Gastroesophageal sphincter (tissue), 4 donors: ENCODE measurements around the gene UFSP1. TPM values are rescaled to one million over a fixed set of nuclear protein-coding genes. Genes with fewer than 3 reads are reported as not detected.

ENCODE experiments used
- ATAC-seq: fragments of 150-250 bp; one replicate; pipeline ENCODE4 v1.9.1; 2016; ENCODE audit warnings: mild to moderate bottlenecking, moderate library complexity
- H3K27ac ChIP-seq, 4 donors: fragments of 200-600 bp; sonication (generic) in 3 of 4; 1 replicate in 3 of 4; 2 replicates in 1 of 4; pipeline ENCODE4 v1.5.1; 2016 to 2019
- H3K27me3 ChIP-seq: fragments of 200-600 bp; sonication (generic); one replicate; pipeline ENCODE4 v1.5.1; 2019
- H3K36me3 ChIP-seq, 2 donors: fragments of 200-600 bp; sonication (generic); one replicate each; pipeline ENCODE4 v1.5.1; 2019; ENCODE audit warnings: control low read depth in 1 of 2
- H3K4me1 ChIP-seq, 3 donors: fragments of 200-600 bp; sonication (generic); 1 replicate in 2 of 3; 2 replicates in 1 of 3; pipeline ENCODE4 v1.5.1; 2016 to 2019; ENCODE audit warnings: control low read depth in 2 of 3
- H3K4me3 ChIP-seq, 2 donors: fragments of 200-600 bp; sonication (generic); one replicate each; pipeline ENCODE4 v1.5.1; 2019; ENCODE audit warnings: mild to moderate bottlenecking in 1 of 2, moderate library complexity in 1 of 2
- H3K9me3 ChIP-seq, 3 donors: fragments of 200-600 bp; sonication (generic); one replicate each; pipeline ENCODE4 v1.5.1; 2017 to 2019; ENCODE audit warnings: control low read depth in 2 of 3
- CTCF ChIP-seq, 4 experiments: fragments of 200-600 bp in 2 of 4; fragments of 450-650 bp in 2 of 4; sonication (generic) in 1 of 4; IDR thresholded peaks; one replicate each; pipeline ENCODE4 v1.5.1; 2017 to 2019; ENCODE audit warnings: antibody characterized with exemption in 4 of 4, mild to moderate bottlenecking in 2 of 4, moderate library complexity in 2 of 4
- EP300 ChIP-seq: sonication (generic); formaldehyde crosslinking; IDR thresholded peaks from one replicate; pipeline ENCODE4 v1.6.1; 2017; ENCODE audit warnings: antibody characterized with exemption, mild to moderate bottlenecking
- POLR2A ChIP-seq, 2 donors: fragments of 450-650 bp; IDR thresholded peaks; one replicate each; pipeline ENCODE4 v1.6.1; 2017; ENCODE audit warnings: antibody characterized with exemption in 2 of 2, mild to moderate bottlenecking in 2 of 2, moderate library complexity in 1 of 2
- POLR2AphosphoS5 ChIP-seq: sonication (generic); formaldehyde crosslinking; IDR thresholded peaks from one replicate; pipeline ENCODE4 v1.6.1; 2017; ENCODE audit warnings: antibody characterized with exemption
- WGBS, 2 donors: methylation state at CpG; one replicate each; pipeline ENCODE4 v1.1.5; 2018; ENCODE audit warnings: low coverage in 1 of 2; 5-methylcytosine and 5-hydroxymethylcytosine counted together
- total RNA-seq, 4 donors: library from RNA; depleted of rRNA; stranded (reverse); fragments of >200 nt; gene quantifications; one replicate each; pipeline ENCODE4 v1.1.0, GENCODE V29; 2016

The UFSP1 gene
- total RNA-seq, 4 donors from 2014 or later = 5.4 to 9.2 (median 7.7) TPM

GRCh38 chr7:100897772-100898454 lies 8.4 kb upstream of the UFSP1 start:
- H3K27me3 ChIP-seq = peaks cover 90% of the 10 kb centered on the region
- TF ChIP-seq POLR2AphosphoS5 (no peak), CTCF (IDR thresholded peaks at IDR 0.05) (no peak), POLR2A (IDR thresholded peaks at IDR 0.05) (no peak), EP300 (no peak)
- WGBS, 2 donors = 63% methylated on average over 10 to 13 of the region's 13 CpGs

GRCh38 chr7:100896732-100897608 lies 7.5 kb upstream of the UFSP1 start:
- Histone ChIP-seq H3K4me3 (peak overlapping the region in 1 of 2 donors; percentile 52), H3K36me3 (no peaks in the 10 kb centered on the region), H3K27me3 (peaks cover 81% of the 10 kb centered on the region), H3K27ac (no peak overlapping the region), H3K4me1 (peaks cover 0 to 34% (median 23%) of the 10 kb centered on the region in 3 donors), H3K9me3 (no peaks in the 10 kb centered on the region)
- ATAC-seq = peak; percentile 39
- TF ChIP-seq POLR2AphosphoS5 (no peak), CTCF (IDR thresholded peaks at IDR 0.05) (peak in 3 of 4 experiments; percentile 66 to 83 (median 77))
- no CpG with 5 or more reads among the region's 95 CpGs for WGBS, 2 donors

More at GRCh38 chr7:100897772-100898454, 8.4 kb upstream of the UFSP1 start:
- Histone ChIP-seq H3K4me1 (peaks cover 0 to 34% (median 23%) of the 10 kb centered on the region in 3 donors), H3K4me3 (no peak overlapping the region), H3K9me3 (no peaks in the 10 kb centered on the region), H3K27ac (no peak overlapping the region), H3K36me3 (no peaks in the 10 kb centered on the region)
- no peak for ATAC-seq

GRCh38 chr7:100895956-100896731 lies 6.6 kb upstream of the UFSP1 start:
- Histone ChIP-seq H3K4me3 (peak overlapping the region in 1 of 2 donors; percentile 52), H3K36me3 (no peaks in the 10 kb centered on the region), H3K9me3 (no peaks in the 10 kb centered on the region), H3K4me1 (peaks cover 0 to 36% (median 25%) of the 10 kb centered on the region in 3 donors), H3K27me3 (peaks cover 73% of the 10 kb centered on the region), H3K27ac (no peak overlapping the region)
- TF ChIP-seq CTCF (IDR thresholded peaks at IDR 0.05) (no peak), POLR2AphosphoS5 (no peak), POLR2A (IDR thresholded peaks at IDR 0.05) (no peak), EP300 (no peak)
- no peak for ATAC-seq
- 5% methylated on average over 21 of the region's 54 CpGs; no CpG with 5 or more reads in 1 of the 2 donors for WGBS, 2 donors

- Histone ChIP-seq H3K27ac (peak within 1 kb of the TSS in 1 of 4 donors; percentile 60), H3K36me3 (no peaks in the 10 kb centered on the region), H3K27me3 (peaks cover 67% of the 10 kb centered on the region), H3K9me3 (no peaks in the 10 kb centered on the region), H3K4me1 (peaks cover 0 to 41% (median 30%) of the 10 kb centered on the region in 3 donors), H3K4me3 (peak within 1 kb of the TSS; percentile 7 to 52)
- 0% methylated on average over 7 of the region's 32 CpGs; no CpG with 5 or more reads in 1 of the 2 donors for WGBS, 2 donors
- TF ChIP-seq POLR2AphosphoS5 = no peak
- TF ChIP-seq EP300 = no peak
- TF ChIP-seq CTCF (IDR thresholded peaks at IDR 0.05) = no peak
- TF ChIP-seq POLR2A (IDR thresholded peaks at IDR 0.05) = no peak
- no peak for ATAC-seq
Observed at GRCh38 chr7:100895701-100895955, 6.1 kb upstream of the UFSP1 start, which contains the start of gene ACHE. ACHE (minus strand) TSS chr7:100895888; CDS start chr7:100894232, 1,656 bp downstream.
